Activated CD4-positive, alpha-beta T cell treated with anti-CD3 and anti-CD28 coated beads for 24 hours (primary cell): ENCODE measurements around the gene CELSR2.
"Not testable (repeated sequence)": the region's sequence is repeated elsewhere in the genome, so short reads cannot be mapped to it uniquely, and the experiment has no call there.

Experiments used
- DNase-seq, 2 donors: peaks; one replicate each; pipeline ENCODE4 v3.0.0-alpha.2; 2020; ENCODE audit warnings: low read depth in 2 of 2

The CELSR2 gene

GRCh38 chr1:109301874-109302273, 52.5 kb downstream of the CELSR2 start:
- DNase-seq = no peak

- DNase-seq = no peak
Observed at GRCh38 chr1:109304226-109304920, 55.0 kb downstream of the CELSR2 start.

GRCh38 chr1:109305991-109306390, 56.7 kb downstream of the CELSR2 start:
- DNase-seq = not testable (repeated sequence)

- DNase-seq = no peak
Observed at GRCh38 chr1:109306832-109307273, 57.5 kb downstream of the CELSR2 start, which contains the start of gene MYBPHL. Gene MYBPHL (minus strand): TSS chr1:109307011. CDS start chr1:109306991, 20 bp downstream.

GRCh38 chr1:109307274-109308021, 58.1 kb downstream of the CELSR2 start:
- no peak for DNase-seq

- DNase-seq = no peak
Observed at GRCh38 chr1:109309347-109309746, 60.0 kb downstream of the CELSR2 start.

GRCh38 chr1:109312246-109312645, 62.9 kb downstream of the CELSR2 start:
- no peak for DNase-seq

- DNase-seq = no peak
Observed at GRCh38 chr1:109312978-109313775, 63.8 kb downstream of the CELSR2 start.

- DNase-seq = no peak
Observed at GRCh38 chr1:109314795-109315194, 65.5 kb downstream of the CELSR2 start.

- DNase-seq = no peak
Observed at GRCh38 chr1:109315288-109315687, 65.9 kb downstream of the CELSR2 start.

- DNase-seq = no peak
Observed at GRCh38 chr1:109316506-109316905, 67.2 kb downstream of the CELSR2 start.

GRCh38 chr1:109319114-109319513, 69.8 kb downstream of the CELSR2 start:
- DNase-seq = no peak

- no peak for DNase-seq
Observed at GRCh38 chr1:109322974-109323373, 73.6 kb downstream of the CELSR2 start.
